ENCODE measurements around the gene KLK4. TPM values are rescaled to one million over a fixed set of nuclear protein-coding genes. Genes with fewer than 3 reads are reported as not detected.
A peak's percentile ranks its signal among the peaks of the same experiment; 100 is the strongest.
"Not testable (repeated sequence)": the region's sequence is repeated elsewhere in the genome, so short reads cannot be mapped to it uniquely, and the experiment has no call there.

The KLK4 gene
- polyA plus RNA-seq, 4 donors = not detected

DNA sequence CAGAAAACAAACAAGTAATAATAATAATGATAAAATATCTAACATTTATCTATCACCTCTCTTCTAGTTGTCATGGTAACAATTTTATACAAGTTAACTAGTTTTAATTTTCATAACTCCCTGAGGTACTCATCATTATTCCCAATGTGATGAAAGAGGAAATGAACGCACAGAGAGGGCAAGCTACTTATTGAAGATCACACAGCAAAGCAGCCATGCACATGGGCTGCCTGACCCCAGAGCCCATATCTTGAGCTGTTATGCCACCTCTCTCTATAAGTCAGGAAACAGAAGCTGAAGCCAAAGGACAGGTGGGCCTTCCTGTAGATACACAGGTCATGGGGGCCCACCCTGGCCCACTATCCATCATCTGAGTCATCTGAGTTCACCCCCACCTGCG lies 4.9 kb upstream of the KLK4 start:
- DNase-seq (ENCODE audit: low read depth in 4 of 4, low spot score in 2 of 4) = no peak

- no peak for DNase-seq (ENCODE audit: low read depth in 4 of 4, low spot score in 2 of 4)
Measured at GRCh38 chr19:50912727-50913716, 1.8 kb upstream of the KLK4 start.

DNA sequence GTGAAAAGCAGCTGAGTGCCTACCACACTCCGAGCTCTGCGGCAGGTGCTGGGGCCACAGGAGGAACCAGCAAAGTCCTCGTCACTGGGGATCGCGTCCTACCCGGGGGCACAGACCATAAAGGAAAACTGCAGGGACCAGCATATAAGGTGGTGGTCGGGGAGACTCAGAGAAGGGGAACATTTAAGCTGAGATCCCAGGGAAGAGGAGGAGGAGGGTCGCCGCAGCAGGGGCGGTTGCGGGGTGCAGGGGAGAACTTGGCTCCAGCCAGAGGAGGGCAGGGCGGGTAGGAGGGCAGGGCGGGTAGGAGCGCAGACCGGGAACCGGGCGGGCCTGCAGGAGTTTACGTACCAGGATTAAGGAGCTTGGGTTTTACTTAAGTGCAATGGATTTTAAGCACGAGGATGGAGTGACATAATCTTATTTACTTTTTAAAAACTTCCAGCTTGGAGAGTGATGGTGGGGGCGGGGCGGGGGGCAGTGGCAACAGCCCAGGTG lies 956 bp upstream of the KLK4 start:
- no peak for DNase-seq (ENCODE audit: low read depth in 4 of 4, low spot score in 2 of 4)

DNA sequence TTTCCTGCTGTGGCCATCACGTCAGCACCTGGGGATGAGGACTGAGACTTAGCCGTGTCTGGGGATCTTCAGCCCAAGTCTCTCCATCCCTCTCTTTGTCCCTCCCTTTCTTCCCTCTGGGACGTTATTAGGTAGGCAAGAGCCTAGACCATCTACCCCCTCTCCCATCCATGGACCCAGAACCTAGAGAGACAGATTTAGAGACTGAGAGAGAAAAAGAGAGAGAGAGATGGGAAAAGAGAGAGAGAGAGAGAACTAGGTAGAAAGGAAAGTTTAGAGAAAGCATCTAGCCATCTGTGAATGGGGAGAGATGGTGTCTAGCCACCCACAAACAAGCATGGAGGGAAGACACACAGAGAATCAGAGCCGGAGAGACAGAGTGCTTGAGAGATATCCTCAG lies 473 bp downstream of the KLK4 start:
- DNase-seq (ENCODE audit: low read depth in 4 of 4, low spot score in 2 of 4) = no peak

- peak in 1 of 4 donors; percentile 36 for DNase-seq (ENCODE audit: low read depth in 4 of 4, low spot score in 2 of 4)
Measured at GRCh38 chr19:50909240-50910070, 1.7 kb downstream of the KLK4 start.

DNA sequence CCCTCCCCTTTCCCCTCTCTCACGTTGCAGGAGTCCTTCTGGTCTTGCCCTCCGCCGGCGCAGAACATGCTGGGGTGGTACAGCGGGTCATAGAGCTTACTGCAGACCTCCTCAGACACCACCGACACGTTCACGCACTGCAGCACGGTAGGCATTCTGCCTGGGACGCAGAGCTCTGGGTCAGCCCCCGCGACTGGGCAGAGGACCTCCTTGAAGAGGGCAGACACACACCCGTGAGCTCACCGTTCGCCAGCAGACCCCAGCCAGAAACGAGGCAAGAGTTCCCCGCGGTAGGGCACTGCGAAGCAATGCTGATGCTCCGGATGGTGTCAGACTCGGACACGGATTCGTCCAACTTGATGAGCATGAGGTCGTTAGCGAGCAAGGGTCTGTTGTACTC lies 2.9 kb downstream of the KLK4 start:
- no peak for DNase-seq (ENCODE audit: low read depth in 4 of 4, low spot score in 2 of 4)

GRCh38 chr19:50906217-50906616 lies 5.0 kb downstream of the KLK4 start:
- DNase-seq (ENCODE audit: low read depth in 4 of 4, low spot score in 2 of 4) = no peak

GRCh38 chr19:50902640-50903039 lies 8.6 kb downstream of the KLK4 start:
- no peak for DNase-seq (ENCODE audit: low read depth in 4 of 4, low spot score in 2 of 4)

- DNase-seq (ENCODE audit: low read depth in 4 of 4, low spot score in 2 of 4) = no peak
Measured at GRCh38 chr19:50899569-50899968, 11.6 kb downstream of the KLK4 start.

- DNase-seq (ENCODE audit: low read depth in 4 of 4, low spot score in 2 of 4) = no peak
Measured at GRCh38 chr19:50898018-50898417, 13.2 kb downstream of the KLK4 start.

DNA sequence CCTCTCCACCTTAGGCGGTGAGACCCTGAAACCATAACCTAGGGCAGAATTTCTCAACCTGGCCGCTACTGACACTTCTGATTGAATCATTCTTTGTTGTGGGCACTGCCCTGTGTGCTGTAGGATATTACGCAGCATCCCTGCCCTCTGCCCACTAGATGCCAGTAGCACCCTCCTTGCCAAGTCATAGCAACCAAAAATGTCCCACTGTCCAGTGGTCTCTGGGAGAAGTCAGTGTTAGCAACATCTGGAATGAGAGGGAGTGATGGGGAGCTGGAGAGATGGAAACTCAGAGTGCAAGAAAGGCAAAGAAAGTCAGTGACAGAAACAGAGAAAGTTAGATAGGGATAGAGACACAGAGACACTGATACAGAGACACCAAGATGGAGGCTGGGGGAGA lies 13.6 kb downstream of the KLK4 start:
- DNase-seq (ENCODE audit: low read depth in 4 of 4, low spot score in 2 of 4) = no peak

GRCh38 chr19:50897191-50897607 lies 14.0 kb downstream of the KLK4 start:
- no peak for DNase-seq (ENCODE audit: low read depth in 4 of 4, low spot score in 2 of 4)

GRCh38 chr19:50896591-50897190 lies 14.5 kb downstream of the KLK4 start:
- peak in 2 of 4 donors; percentile 23 to 44 for DNase-seq (ENCODE audit: low read depth in 4 of 4, low spot score in 2 of 4)

- DNase-seq (ENCODE audit: low read depth in 4 of 4, low spot score in 2 of 4) = not testable (repeated sequence)
Measured at GRCh38 chr19:50896089-50896590, 15.1 kb downstream of the KLK4 start.

DNA sequence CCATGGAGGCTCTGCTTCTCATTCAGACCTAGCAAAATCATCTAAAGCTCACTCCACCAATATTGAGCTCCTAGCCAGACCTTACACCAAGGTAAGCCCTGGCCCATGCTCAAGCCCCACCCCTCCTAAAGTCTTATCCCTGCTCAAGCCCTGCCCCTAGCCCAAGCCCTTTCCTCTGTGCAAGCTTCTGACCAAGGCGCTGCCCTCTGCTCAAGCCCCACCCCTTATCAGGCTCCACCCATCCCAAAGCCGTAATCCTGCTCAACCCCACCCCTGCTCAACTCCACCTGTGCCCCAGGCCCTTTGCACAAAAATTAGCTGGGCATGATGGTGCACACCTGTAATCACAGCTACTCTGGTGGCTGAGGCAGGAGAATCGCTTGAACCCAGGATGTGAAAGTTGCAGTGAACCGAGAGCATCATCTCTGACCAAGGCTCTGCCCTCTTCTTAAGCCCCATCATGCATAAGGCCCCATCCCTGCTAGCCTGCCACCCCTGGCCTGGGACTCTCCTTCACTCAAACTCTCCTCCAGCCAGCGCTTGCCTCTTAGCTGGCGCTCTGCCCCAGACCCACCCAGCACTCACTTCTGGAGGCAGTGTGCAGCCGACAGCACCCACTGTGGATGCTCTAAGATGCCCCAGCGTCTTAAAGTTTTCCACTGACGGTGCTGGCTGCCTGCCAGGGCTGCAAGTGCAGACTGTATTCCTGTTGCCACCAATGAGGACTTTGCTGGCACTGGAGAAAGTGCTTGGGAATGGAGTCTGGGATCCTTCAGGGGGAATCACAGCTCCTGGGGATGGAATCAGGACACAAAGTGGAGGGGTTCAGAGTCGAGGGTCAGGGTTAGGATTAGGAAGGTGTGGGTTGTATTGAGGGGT lies 16.5 kb downstream of the KLK4 start:
- DNase-seq (ENCODE audit: low read depth in 4 of 4, low spot score in 2 of 4) = no peak

GRCh38 chr19:50893047-50893736 lies 18.0 kb downstream of the KLK4 start:
- DNase-seq (ENCODE audit: low read depth in 4 of 4, low spot score in 2 of 4) = no peak

DNA sequence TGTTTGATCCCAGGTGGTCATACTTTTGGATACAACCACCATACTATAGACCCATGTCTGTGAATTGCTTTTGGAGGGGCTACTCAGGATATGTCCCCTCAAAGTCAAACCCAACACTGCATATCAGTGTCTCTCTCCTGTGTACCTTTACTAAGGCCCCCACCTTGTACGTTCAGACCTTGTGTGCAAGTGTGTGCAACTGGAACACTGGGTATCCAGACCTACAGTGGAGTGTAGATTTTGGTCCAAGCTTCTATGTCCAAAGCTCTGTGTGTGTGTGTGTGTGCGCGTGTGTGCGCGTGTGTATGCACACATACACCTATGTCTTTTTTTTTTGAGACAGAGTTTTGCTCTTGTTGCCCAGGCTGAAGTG lies 20.0 kb downstream of the KLK4 start:
- DNase-seq (ENCODE audit: low read depth in 4 of 4, low spot score in 2 of 4) = no peak

DNA sequence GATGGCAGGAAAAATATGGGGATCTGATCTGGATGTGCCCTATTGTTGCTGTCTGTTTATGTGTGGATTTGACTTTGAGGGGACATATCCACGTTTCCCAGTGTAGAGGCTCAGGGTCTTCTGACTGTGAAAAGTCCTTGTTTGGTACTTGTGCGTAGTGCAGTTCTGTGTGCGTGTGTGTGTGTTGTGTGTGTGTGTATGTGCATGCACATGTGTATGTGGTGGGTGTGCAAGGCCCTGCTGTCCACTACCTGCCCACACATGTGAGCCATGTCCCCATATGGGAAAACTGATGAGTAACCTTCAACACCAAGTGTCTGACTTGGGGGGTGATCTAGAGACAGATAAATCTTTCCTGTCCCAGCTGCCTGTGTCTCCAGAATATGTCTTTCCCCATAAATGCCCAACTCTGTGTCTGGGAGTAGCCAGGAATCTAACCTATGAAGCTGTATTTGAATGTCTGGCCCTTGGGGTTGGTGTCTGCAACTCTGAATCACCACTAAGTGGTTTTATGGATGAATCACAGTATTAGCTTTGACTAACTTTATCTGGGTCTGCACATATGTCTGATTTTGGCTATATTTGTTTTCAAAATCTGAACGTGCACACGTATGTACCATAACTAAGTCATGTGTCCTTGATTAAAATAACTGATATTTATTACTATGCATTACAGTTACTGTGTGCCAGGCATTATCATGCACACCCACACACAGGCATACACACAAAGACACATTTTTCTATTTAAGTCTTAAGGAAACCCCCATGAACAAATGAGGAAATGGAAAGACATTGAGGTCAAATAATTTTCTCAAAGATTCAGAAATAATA lies 20.6 kb downstream of the KLK4 start:
- DNase-seq (ENCODE audit: low read depth in 4 of 4, low spot score in 2 of 4) = no peak
